ENCODE measurements around the gene C6orf120. TPM values are rescaled to one million over a fixed set of nuclear protein-coding genes. Genes with fewer than 3 reads are reported as not detected.

Gene C6orf120
- total RNA-seq = 40.7 and 49.8 TPM in 2 replicates

DNA sequence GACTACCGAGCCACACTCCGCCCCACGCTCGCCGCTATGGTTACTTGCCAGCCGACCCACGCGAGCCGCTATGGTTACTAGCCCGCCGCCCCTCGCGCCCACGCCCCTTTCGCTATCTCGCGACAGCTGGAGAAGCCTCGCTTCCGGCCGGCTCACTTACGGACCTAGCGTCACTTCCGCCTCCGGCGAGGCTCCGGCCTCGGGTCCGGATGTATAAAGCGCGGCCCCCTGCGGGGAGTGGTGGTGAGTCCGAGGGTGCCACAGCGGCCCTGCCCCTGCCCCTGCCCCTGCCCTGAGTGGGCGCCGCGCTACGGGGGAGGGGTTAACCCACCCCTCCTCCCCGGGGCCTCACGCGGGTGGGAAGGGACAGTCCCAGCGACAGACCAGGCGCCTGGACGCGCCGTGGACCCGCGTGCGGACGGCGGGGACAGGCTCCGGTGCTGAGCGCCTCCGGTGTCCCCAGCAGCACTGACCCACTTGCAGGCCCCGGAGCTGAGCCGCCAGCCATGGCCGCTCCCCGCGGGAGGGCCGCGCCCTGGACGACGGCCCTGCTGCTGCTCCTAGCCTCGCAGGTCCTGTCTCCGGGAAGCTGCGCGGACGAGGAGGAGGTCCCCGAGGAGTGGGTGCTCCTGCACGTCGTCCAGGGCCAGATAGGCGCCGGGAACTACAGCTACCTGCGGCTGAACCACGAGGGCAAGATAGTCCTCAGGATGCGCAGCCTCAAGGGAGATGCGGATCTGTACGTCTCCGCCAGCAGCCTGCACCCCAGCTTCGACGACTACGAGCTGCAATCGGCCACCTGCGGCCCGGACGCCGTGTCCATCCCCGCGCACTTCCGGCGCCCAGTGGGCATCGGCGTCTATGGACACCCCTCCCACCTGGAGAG, at the start of gene C6orf120, which contains the start of gene WDR27:
C6orf120 (plus strand) TSS at position 173 of the 886 bp plus-strand sequence; CDS start at position 507, 334 bp downstream.
WDR27 (minus strand) TSS at position 76 of the 886 bp plus-strand sequence. CDS start 13,024 bp downstream, outside the sequence.

DNA sequence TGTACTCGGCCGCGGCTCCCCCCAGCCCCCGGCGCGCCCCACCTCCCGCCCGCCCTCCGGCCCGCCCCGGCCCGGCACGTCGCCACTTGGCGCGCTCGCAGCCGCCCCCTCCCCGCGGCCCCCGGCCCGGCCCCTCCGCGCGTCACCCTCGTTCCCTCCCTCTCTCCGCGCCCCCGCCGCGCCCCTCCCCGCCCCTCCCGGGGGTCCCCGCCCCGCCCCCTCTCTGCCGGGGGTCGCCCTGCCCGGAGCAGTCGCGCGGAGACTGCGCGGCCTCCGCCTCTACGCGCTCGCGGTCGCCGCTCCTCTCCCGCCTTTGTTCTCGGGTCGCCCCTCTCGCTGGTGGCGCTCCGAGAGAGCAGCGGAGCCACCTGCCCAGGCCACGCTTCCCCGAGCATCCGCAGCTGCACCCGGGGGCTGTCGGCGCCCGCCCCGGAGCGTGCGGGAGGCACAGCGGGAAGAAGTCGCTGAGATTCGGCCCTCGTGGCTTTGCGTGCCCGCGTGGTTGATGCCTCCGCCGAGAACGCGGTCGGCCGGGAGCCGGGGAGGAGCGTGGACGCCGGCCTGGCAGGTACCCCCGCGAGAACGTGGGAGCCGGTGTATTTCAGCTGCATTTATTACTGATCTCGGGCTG, 22.7 kb downstream of the C6orf120 start, which contains the start of gene PHF10:
PHF10 (minus strand) TSS at position 7 of the 631 bp plus-strand sequence. CDS start 569 bp downstream, outside the sequence.

DNA sequence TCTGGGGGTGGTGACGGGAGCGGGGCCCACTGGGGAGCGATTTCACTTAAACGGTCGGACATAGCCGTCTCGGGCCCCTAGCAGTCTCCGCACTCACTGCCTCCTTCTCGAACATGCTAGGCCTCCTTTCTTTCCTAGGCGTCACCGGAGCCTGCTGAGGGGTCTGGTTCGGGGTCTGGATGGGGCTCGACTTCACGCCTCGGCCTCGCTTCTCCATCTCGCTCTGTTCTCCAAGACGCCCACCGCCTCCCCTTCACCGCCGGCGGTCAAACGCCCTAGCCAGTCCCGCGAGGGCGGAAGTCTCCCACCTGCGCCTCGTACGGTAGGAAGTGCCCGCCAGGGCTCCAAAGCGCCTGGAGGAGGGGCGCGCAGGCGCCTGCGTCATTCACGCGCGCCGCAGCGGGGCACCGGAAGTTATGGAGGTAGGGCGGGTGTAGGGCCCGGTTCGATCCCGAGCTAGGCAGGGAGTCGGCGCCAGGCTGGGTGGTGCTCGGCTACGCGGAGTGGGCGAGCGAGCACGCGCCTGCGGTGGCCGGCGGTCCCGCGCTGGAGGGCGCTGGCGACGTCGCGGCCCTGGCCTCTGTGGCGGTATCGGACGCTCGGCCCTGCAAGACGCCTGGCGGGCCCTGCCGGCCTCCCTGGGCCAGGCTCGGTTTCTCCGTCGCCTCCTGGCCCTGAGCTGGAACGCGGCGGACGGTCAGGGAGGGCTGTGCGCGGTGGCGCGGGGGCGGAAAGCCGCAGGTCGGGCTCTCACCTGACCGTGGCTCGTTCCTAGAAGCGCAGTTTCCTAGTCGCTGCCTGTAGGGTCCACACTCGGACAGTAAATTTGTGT, 49.5 kb downstream of the C6orf120 start, which contains the start of the genes DYNLT2 and ERMARD:
DYNLT2 (minus strand) TSS at position 331 of the 832 bp plus-strand sequence; CDS start at position 217, 114 bp downstream.
ERMARD (plus strand) TSS at position 381 of the 832 bp plus-strand sequence; CDS start at position 417, 36 bp downstream.

Other genes with a start within 250 kb of the C6orf120 start
- gene WDR27, start 97 bp upstream of the C6orf120 start, total RNA-seq = 8.8 and 12.4 TPM in 2 replicates
- gene PHF10, start 22.4 kb downstream of the C6orf120 start, total RNA-seq = 7.9 and 11.1 TPM in 2 replicates
- 1.0 TPM in 2 replicates for gene DYNLT2, start 49.4 kb downstream of the C6orf120 start, total RNA-seq
- 16.2 and 18.7 TPM in 2 replicates for gene ERMARD, start 49.5 kb downstream of the C6orf120 start, total RNA-seq